SU-DHL-6 (cell line): ENCODE measurements around the gene DEPDC5.

Source experiments
- CTCF ChIP-seq: fragments of 200-600 bp; sonication (generic); IDR thresholded peaks from one replicate; pipeline ENCODE4 v1.5.1; 2017; ENCODE audit warnings: antibody characterized with exemption, mild to moderate bottlenecking, low read length, moderate library complexity; ENCODE audit not compliant: insufficient read depth, poor library complexity, severe bottlenecking
- EZH2phosphoT487 ChIP-seq: fragments of 200-600 bp; sonication (generic), shearing (Covaris generic); conservative IDR thresholded peaks from 2 replicates; pipeline ENCODE4 v1.6.1; 2018; ENCODE audit warnings: mild to moderate bottlenecking, antibody characterized with exemption, low read length, moderate library complexity, mixed read lengths

GRCh38 chr22:31929167-31929930 is 175.5 kb downstream of the DEPDC5 start:
- TF ChIP-seq CTCF (no peak), EZH2phosphoT487 (no peak)
